IMR-90 (cell line): ENCODE results near the gene GCKR. TPM values are rescaled to one million over a fixed set of nuclear protein-coding genes. Genes with fewer than 3 reads are reported as not detected.

Experiments used
- ATAC-seq: fragments of 200-7000 bp; cut with Tn5 transposase; 2 replicates; pipeline ENCODE4 v1.9.1; 2020; ENCODE audit warnings: low read depth, mild to moderate bottlenecking, moderate library complexity
- BruUV-seq: library from RNA; stranded (reverse); fragments of 400-500 nt; replicated peaks from 2 replicates; lab custom pipeline; 2021; lab: Mats Ljungman, UMichigan
- CTCF ChIA-PET: fragments of 300-600 bp; formaldehyde crosslinking; extraction: SDS; loops from one replicate; lab custom pipeline; 2021; ENCODE audit warnings: antibody characterized with exemption; lab: Yijun Ruan, JAX
- POLR2A ChIA-PET: fragments of 300-600 bp; sonication (Branson Sonifier 250); formaldehyde crosslinking; loops from one replicate; lab custom pipeline; 2022; ENCODE audit warnings: antibody characterized with exemption; ENCODE audit not compliant: unreplicated experiment; lab: Charles Lee
- DNase-seq: peaks from one replicate; pipeline ENCODE4 v3.0.0; 2013
- H2AFZ ChIP-seq: replicated peaks from 2 replicates; pipeline ENCODE3; 2013; ENCODE audit warnings: low read length, mild to moderate bottlenecking; ENCODE audit not compliant: poor library complexity
- H2AK5ac ChIP-seq: 2 replicates; pipeline ENCODE4 v1.6.1; 2013; ENCODE audit warnings: low read depth, low read length, inconsistent platforms
- H2AK9ac ChIP-seq: replicated peaks from 2 replicates; pipeline ENCODE3; 2013; ENCODE audit warnings: mild to moderate bottlenecking, low read depth, low read length, moderate library complexity; ENCODE audit not compliant: poor library complexity
- H2BK120ac ChIP-seq: 2 replicates; pipeline ENCODE4 v1.6.1; 2013; ENCODE audit warnings: low read depth, low read length, inconsistent platforms
- H2BK15ac ChIP-seq: 3 replicates; pipeline ENCODE4 v1.6.1; 2013; ENCODE audit warnings: low read depth, low read length, inconsistent platforms
- H2BK20ac ChIP-seq: 2 replicates; pipeline ENCODE4 v1.6.1; 2013; ENCODE audit warnings: low read depth, mild to moderate bottlenecking, inconsistent platforms, low read length, moderate library complexity
- H2BK5ac ChIP-seq: 2 replicates; pipeline ENCODE4 v1.6.1; 2013; ENCODE audit warnings: mild to moderate bottlenecking, low read depth, low read length, inconsistent platforms; ENCODE audit not compliant: poor library complexity, severe bottlenecking
- H3K14ac ChIP-seq: replicated peaks from 2 replicates; pipeline ENCODE4 v1.6.1; 2013; ENCODE audit warnings: low read depth, low read length, inconsistent platforms
- H3K18ac ChIP-seq: 2 replicates; pipeline ENCODE4 v1.6.1; 2013; ENCODE audit warnings: low read depth, low read length, control low read depth
- H3K23ac ChIP-seq: 2 replicates; pipeline ENCODE4 v1.6.1; 2013; ENCODE audit warnings: low read depth, low read length, inconsistent platforms
- H3K27ac ChIP-seq: 2 replicates; pipeline ENCODE4 v1.5.1; 2013; ENCODE audit warnings: mild to moderate bottlenecking, control low read depth, low read length; ENCODE audit not compliant: insufficient read depth
- H3K27me3 ChIP-seq: 2 replicates; pipeline ENCODE4 v1.6.1; 2013; ENCODE audit warnings: low read length; ENCODE audit not compliant: control insufficient read depth, insufficient read depth
- H3K36me3 ChIP-seq: 2 replicates; pipeline ENCODE4 v1.6.1; 2013; ENCODE audit warnings: low read length, mixed read lengths; ENCODE audit not compliant: control insufficient read depth, insufficient read depth
- H3K4ac ChIP-seq: 2 replicates; pipeline ENCODE4 v1.6.1; 2013; ENCODE audit warnings: low read depth, low read length, inconsistent platforms
- H3K4me1 ChIP-seq: 2 replicates; pipeline ENCODE4 v1.6.1; 2013; ENCODE audit warnings: low read length, mixed read lengths; ENCODE audit not compliant: control insufficient read depth, insufficient read depth
- H3K4me2 ChIP-seq: 2 replicates; pipeline ENCODE4 v1.6.1; 2013; ENCODE audit warnings: low read depth, mild to moderate bottlenecking, control low read depth, low read length, moderate library complexity
- H3K4me3 ChIP-seq: 2 replicates; pipeline ENCODE4 v1.5.1; 2013; ENCODE audit warnings: low read depth, mild to moderate bottlenecking, control low read depth, low read length, moderate library complexity; ENCODE audit not compliant: insufficient read depth
- H3K56ac ChIP-seq: 2 replicates; pipeline ENCODE4 v1.6.1; 2013; ENCODE audit warnings: low read length, inconsistent platforms; ENCODE audit not compliant: insufficient read depth; ENCODE audit errors: extremely low read depth
- H3K79me1 ChIP-seq, 2 experiments: 2 replicates each; pipeline ENCODE4 v1.6.1; 2013; ENCODE audit warnings: low read length in 2 of 2, inconsistent platforms in 1 of 2, low read depth in 1 of 2
- H3K9ac ChIP-seq: 2 replicates; pipeline ENCODE4 v1.6.1; 2013; ENCODE audit warnings: low read depth, low read length, control low read depth
- H3K9me1 ChIP-seq: 2 replicates; pipeline ENCODE4 v1.6.1; 2013; ENCODE audit warnings: low read length, inconsistent platforms; ENCODE audit not compliant: insufficient read depth
- H3K9me3 ChIP-seq: 2 replicates; pipeline ENCODE4 v1.6.1; 2013; ENCODE audit warnings: low read length; ENCODE audit not compliant: control insufficient read depth, insufficient read depth
- H4K20me1 ChIP-seq: 2 replicates; pipeline ENCODE4 v1.6.1; 2013; ENCODE audit warnings: low read length, inconsistent platforms; ENCODE audit not compliant: insufficient read depth
- H4K5ac ChIP-seq: 2 replicates; pipeline ENCODE4 v1.6.1; 2013; ENCODE audit warnings: mild to moderate bottlenecking, low read depth, low read length, control low read depth
- H4K8ac ChIP-seq, 2 experiments: 2 replicates each; pipeline ENCODE4 v1.6.1; 2013; ENCODE audit warnings: low read depth in 2 of 2, low read length in 2 of 2, control low read depth in 1 of 2, inconsistent platforms in 1 of 2
- H4K91ac ChIP-seq: 2 replicates; pipeline ENCODE4 v1.6.1; 2013; ENCODE audit warnings: low read depth, low read length, inconsistent platforms; ENCODE audit not compliant: insufficient read depth
- BHLHE40 ChIP-seq: fragments of 150-350 bp; IDR thresholded peaks from 2 replicates; pipeline ENCODE4 v1.6.1; 2016; ENCODE audit warnings: mild to moderate bottlenecking, low read depth, low read length
- CEBPB ChIP-seq: IDR thresholded peaks from 2 replicates; pipeline ENCODE4 v1.6.1; 2012; ENCODE audit warnings: low read depth, low read length, improper control_type of control experiment
- CHD1 ChIP-seq: IDR thresholded peaks from 2 replicates; pipeline ENCODE4 v1.6.1; 2012; ENCODE audit warnings: low read depth, low read length, improper control_type of control experiment
- FOS ChIP-seq: fragments of 150-350 bp; IDR thresholded peaks from 2 replicates; pipeline ENCODE4 v1.6.1; 2016; ENCODE audit warnings: low read depth, low read length
- MAFK ChIP-seq: IDR thresholded peaks from 2 replicates; pipeline ENCODE4 v1.6.1; 2012; ENCODE audit warnings: low read depth, low read length, improper control_type of control experiment
- MAZ ChIP-seq: IDR thresholded peaks from 2 replicates; pipeline ENCODE4 v1.6.1; 2012; ENCODE audit warnings: low read depth, mild to moderate bottlenecking, low read length, improper control_type of control experiment, moderate library complexity, borderline replicate concordance
- MXI1 ChIP-seq: IDR thresholded peaks from 2 replicates; pipeline ENCODE4 v1.6.1; 2012; ENCODE audit warnings: low read depth, mild to moderate bottlenecking, low read length, moderate library complexity, borderline replicate concordance
- NFE2L2 ChIP-seq: fragments of 150-350 bp; IDR thresholded peaks from 2 replicates; pipeline ENCODE4 v1.6.1; 2016; ENCODE audit warnings: low read depth, mild to moderate bottlenecking, low read length
- POLR2A ChIP-seq: IDR thresholded peaks from 2 replicates; pipeline ENCODE4 v1.6.1; 2012; ENCODE audit warnings: mild to moderate bottlenecking, low read depth, low read length
- RAD21 ChIP-seq: IDR thresholded peaks from 2 replicates; pipeline ENCODE4 v1.6.1; 2012; ENCODE audit warnings: low read length, improper control_type of control experiment
- RCOR1 ChIP-seq: IDR thresholded peaks from 2 replicates; pipeline ENCODE4 v1.6.1; 2012; ENCODE audit warnings: mild to moderate bottlenecking, low read length, improper control_type of control experiment; ENCODE audit not compliant: insufficient replicate concordance
- RFX5 ChIP-seq: IDR thresholded peaks from 2 replicates; pipeline ENCODE4 v1.8.0; 2012; ENCODE audit warnings: low read depth, mild to moderate bottlenecking, low read length, moderate library complexity
- SMC3 ChIP-seq: fragments of 150-350 bp; IDR thresholded peaks from 2 replicates; pipeline ENCODE4 v1.6.1; 2016; ENCODE audit warnings: low read depth, mild to moderate bottlenecking, antibody characterized with exemption, low read length, moderate library complexity
- WGBS, 2 experiments: methylation state at CpG; one replicate each; pipeline versions ENCODE4 v1.1.5 to v1.1.7; 2013; ENCODE audit warnings: missing lambda C conversion rate in 2 of 2; ENCODE audit not compliant: insufficient read length in 1 of 2; ENCODE audit errors: extremely low coverage in 2 of 2; 5-methylcytosine and 5-hydroxymethylcytosine counted together
- dilution Hi-C: fragments of 300-500 bp; cut with HindIII; formaldehyde crosslinking; loops from one replicate; pipeline ENCODE4 v1.14.3; 2018; ENCODE audit warnings: low sequenced_read_pairs; ENCODE audit not compliant: unreplicated experiment
- in situ Hi-C: fragments of 300-500 bp; cut with MboI; formaldehyde crosslinking; loops from 3 replicates; pipeline ENCODE4 v1.14.3; 2019; ENCODE audit warnings: low sequenced_read_pairs, inconsistent platforms, mixed read lengths
- intact Hi-C: fragments of 100-400 bp; cut with micrococcal nuclease; formaldehyde crosslinking; loops from 2 replicates; pipeline ENCODE4 v1.10.0; 2022
- polyA plus RNA-seq, 3 experiments: library from polyadenylated mRNA; depleted of rRNA; stranded (reverse); fragments of >200 nt; gene quantifications; 2 replicates each; pipeline ENCODE4 v1.2.3, GENCODE V29; 2012; ENCODE audit warnings: low replicate concordance in 1 of 3
- total RNA-seq: library from RNA; depleted of rRNA; stranded (reverse); fragments of >200 nt; gene quantifications from 2 replicates; pipeline ENCODE4 v1.2.3, GENCODE V29; 2012
- TF ChIP-seq, protein P1 (sequence below): fragments of 150-350 bp; IDR thresholded peaks from 2 replicates; pipeline ENCODE4 v1.6.1; 2016; ENCODE audit warnings: low read depth, mild to moderate bottlenecking, low read length, moderate library complexity, borderline replicate concordance
- TF ChIP-seq, protein P2 (sequence below): conservative IDR thresholded peaks from 2 replicates; pipeline ENCODE4 v1.5.1; 2012; ENCODE audit warnings: mild to moderate bottlenecking, low read depth, low read length, improper control_type of control experiment
- TF ChIP-seq, protein P3 (sequence below): fragments of 150-350 bp; IDR thresholded peaks from 2 replicates; pipeline ENCODE4 v1.6.1; 2017; ENCODE audit warnings: mild to moderate bottlenecking, antibody characterized with exemption, low read length, low read depth

The GCKR gene
- total and polyA plus RNA-seq, 2 of the 4 experiments (the other 2 are of a cell fraction), result under 0.01 to 0.41 TPM

DNA sequence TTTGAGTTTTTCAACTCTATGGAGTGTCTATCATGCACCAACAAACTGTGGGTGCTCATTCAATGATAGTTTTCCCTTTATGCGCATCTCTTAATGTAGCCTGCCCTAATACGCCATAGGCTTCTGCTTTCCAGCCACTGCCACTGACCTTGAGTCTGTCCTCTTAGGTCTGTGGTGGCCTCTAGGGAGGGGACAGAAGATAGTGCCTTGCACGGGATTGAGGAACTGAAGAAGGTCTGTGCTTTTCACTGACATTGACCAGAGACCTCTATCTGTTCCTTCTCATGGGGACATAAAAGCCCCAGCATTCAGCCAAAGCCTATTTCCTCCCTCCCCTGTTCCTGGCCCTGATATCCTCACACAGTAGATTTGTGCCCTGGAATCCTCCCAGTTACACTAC is 2.3 kb downstream of the GCKR start:
- Histone ChIP-seq H3K4me2 (no peak overlapping the region), H3K4ac (no peak overlapping the region), H2BK5ac (no peak overlapping the region), H2AK9ac (no peak overlapping the region), H3K27me3 (peaks cover 2% of the 10 kb centered on the region; the same call in 1 of the 2 replicates), H3K9ac (no peak overlapping the region), H3K79me1 (peaks cover 0 to 10% of the 10 kb centered on the region in 2 experiments; a peak in 2 of 4 replicates), H3K27ac (no peak overlapping the region), H2AFZ (no peak overlapping the region), H3K56ac (no peak overlapping the region), H2BK20ac (no peak overlapping the region), H4K20me1 (no peaks in the 10 kb centered on the region), H3K14ac (no peak overlapping the region), H2AK5ac (no peak overlapping the region), H2BK15ac (no peak overlapping the region), H4K91ac (no peak overlapping the region), H3K4me1 (peaks cover 11% of the 10 kb centered on the region), H3K23ac (no peak overlapping the region), H3K36me3 (no peaks in the 10 kb centered on the region), H4K8ac (no peak overlapping the region), H2BK120ac (no peak overlapping the region), H3K18ac (no peak overlapping the region), H4K5ac (no peak overlapping the region), H3K9me3 (no peaks in the 10 kb centered on the region), H3K4me3 (no peak overlapping the region), H3K9me1 (peaks cover 15% of the 10 kb centered on the region)
- POLR2A ChIA-PET, result no interaction called here
- CTCF ChIA-PET, result no interaction called here
- no CpG with 5 or more reads among the region's 3 CpGs for WGBS, 2 experiments
- BruUV-seq, result no TSS peak
- intact Hi-C loops (no loop called here), in situ Hi-C loops (no loop called here), dilution Hi-C loops (no loop called here)
- TF ChIP-seq MXI1 (no peak), NFE2L2 (no peak), MAFK (no peak), CEBPB (no peak), FOS (no peak), BHLHE40 (no peak), RAD21 (no peak), CHD1 (no peak), POLR2A (no peak), SMC3 (no peak), RFX5 (no peak), RCOR1 (no peak), MAZ (no peak)
- TF ChIP-seq, protein P1, sequence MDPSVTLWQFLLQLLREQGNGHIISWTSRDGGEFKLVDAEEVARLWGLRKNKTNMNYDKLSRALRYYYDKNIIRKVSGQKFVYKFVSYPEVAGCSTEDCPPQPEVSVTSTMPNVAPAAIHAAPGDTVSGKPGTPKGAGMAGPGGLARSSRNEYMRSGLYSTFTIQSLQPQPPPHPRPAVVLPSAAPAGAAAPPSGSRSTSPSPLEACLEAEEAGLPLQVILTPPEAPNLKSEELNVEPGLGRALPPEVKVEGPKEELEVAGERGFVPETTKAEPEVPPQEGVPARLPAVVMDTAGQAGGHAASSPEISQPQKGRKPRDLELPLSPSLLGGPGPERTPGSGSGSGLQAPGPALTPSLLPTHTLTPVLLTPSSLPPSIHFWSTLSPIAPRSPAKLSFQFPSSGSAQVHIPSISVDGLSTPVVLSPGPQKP, result no peak
- TF ChIP-seq, protein P2, sequence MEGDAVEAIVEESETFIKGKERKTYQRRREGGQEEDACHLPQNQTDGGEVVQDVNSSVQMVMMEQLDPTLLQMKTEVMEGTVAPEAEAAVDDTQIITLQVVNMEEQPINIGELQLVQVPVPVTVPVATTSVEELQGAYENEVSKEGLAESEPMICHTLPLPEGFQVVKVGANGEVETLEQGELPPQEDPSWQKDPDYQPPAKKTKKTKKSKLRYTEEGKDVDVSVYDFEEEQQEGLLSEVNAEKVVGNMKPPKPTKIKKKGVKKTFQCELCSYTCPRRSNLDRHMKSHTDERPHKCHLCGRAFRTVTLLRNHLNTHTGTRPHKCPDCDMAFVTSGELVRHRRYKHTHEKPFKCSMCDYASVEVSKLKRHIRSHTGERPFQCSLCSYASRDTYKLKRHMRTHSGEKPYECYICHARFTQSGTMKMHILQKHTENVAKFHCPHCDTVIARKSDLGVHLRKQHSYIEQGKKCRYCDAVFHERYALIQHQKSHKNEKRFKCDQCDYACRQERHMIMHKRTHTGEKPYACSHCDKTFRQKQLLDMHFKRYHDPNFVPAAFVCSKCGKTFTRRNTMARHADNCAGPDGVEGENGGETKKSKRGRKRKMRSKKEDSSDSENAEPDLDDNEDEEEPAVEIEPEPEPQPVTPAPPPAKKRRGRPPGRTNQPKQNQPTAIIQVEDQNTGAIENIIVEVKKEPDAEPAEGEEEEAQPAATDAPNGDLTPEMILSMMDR, result no peak
- TF ChIP-seq, protein P3, sequence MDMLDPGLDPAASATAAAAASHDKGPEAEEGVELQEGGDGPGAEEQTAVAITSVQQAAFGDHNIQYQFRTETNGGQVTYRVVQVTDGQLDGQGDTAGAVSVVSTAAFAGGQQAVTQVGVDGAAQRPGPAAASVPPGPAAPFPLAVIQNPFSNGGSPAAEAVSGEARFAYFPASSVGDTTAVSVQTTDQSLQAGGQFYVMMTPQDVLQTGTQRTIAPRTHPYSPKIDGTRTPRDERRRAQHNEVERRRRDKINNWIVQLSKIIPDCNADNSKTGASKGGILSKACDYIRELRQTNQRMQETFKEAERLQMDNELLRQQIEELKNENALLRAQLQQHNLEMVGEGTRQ, result no peak
- no peak for ATAC-seq
- no peak for DNase-seq
